Stimulated activated CD8-positive, alpha-beta memory T cell treated with anti-CD3 and anti-CD28 coated beads, Interleukin-4, amount 100 ng/mL, for 24 hours (primary cell): ENCODE results near the gene BAHCC1.
"Not testable (repeated sequence)": the region's sequence is repeated elsewhere in the genome, so short reads cannot be mapped to it uniquely, and the experiment has no call there.

Source experiments
- DNase-seq: peaks from one replicate; pipeline ENCODE4 v3.0.0-alpha.2; 2020; ENCODE audit warnings: low read depth

Gene BAHCC1

GRCh38 chr17:81413497-81414135 lies 18.4 kb downstream of the BAHCC1 start:
- no peak for DNase-seq

GRCh38 chr17:81414756-81415516 lies 19.7 kb downstream of the BAHCC1 start:
- no peak for DNase-seq

- DNase-seq = no peak
These were observed 20.4 kb downstream of the BAHCC1 start for GRCh38 chr17:81415681-81416080.

GRCh38 chr17:81416612-81417011 lies 21.4 kb downstream of the BAHCC1 start:
- no peak for DNase-seq

GRCh38 chr17:81417049-81417878 lies 22.0 kb downstream of the BAHCC1 start:
- no peak for DNase-seq

- no peak for DNase-seq
These were observed 22.8 kb downstream of the BAHCC1 start for GRCh38 chr17:81417879-81418709.

GRCh38 chr17:81418710-81419318 lies 23.6 kb downstream of the BAHCC1 start:
- no peak for DNase-seq

GRCh38 chr17:81419319-81419885 lies 24.1 kb downstream of the BAHCC1 start:
- no peak for DNase-seq

- no peak for DNase-seq
These were observed 24.9 kb downstream of the BAHCC1 start for GRCh38 chr17:81419886-81420768.

GRCh38 chr17:81420769-81421462 lies 25.7 kb downstream of the BAHCC1 start:
- DNase-seq = no peak

- no peak for DNase-seq
These were observed 27.8 kb downstream of the BAHCC1 start for GRCh38 chr17:81422776-81423697.

- no peak for DNase-seq
These were observed 28.4 kb downstream of the BAHCC1 start for GRCh38 chr17:81423698-81424071.

- no peak for DNase-seq
These were observed 29.1 kb downstream of the BAHCC1 start for GRCh38 chr17:81424151-81425017.

- not testable (repeated sequence) for DNase-seq
These were observed 29.8 kb downstream of the BAHCC1 start for GRCh38 chr17:81425041-81425440.

- DNase-seq = peak; percentile 15
These were observed 30.6 kb downstream of the BAHCC1 start for GRCh38 chr17:81425716-81426392.

- DNase-seq = no peak
These were observed 31.3 kb downstream of the BAHCC1 start for GRCh38 chr17:81426393-81427172.
